ENCODE measurements around the gene ANP32B.
"Not testable (repeated sequence)": the region's sequence is repeated elsewhere in the genome, so short reads cannot be mapped to it uniquely, and the experiment has no call there.

The ANP32B gene

GRCh38 chr9:97958812-97959511, 24.2 kb upstream of the ANP32B start:
- no peak overlapping the region for H3K4me3 ChIP-seq (ENCODE audit: low read depth, low read length)
- no peak for DNase-seq (ENCODE audit: low read depth)
- TF ChIP-seq, protein P1, sequence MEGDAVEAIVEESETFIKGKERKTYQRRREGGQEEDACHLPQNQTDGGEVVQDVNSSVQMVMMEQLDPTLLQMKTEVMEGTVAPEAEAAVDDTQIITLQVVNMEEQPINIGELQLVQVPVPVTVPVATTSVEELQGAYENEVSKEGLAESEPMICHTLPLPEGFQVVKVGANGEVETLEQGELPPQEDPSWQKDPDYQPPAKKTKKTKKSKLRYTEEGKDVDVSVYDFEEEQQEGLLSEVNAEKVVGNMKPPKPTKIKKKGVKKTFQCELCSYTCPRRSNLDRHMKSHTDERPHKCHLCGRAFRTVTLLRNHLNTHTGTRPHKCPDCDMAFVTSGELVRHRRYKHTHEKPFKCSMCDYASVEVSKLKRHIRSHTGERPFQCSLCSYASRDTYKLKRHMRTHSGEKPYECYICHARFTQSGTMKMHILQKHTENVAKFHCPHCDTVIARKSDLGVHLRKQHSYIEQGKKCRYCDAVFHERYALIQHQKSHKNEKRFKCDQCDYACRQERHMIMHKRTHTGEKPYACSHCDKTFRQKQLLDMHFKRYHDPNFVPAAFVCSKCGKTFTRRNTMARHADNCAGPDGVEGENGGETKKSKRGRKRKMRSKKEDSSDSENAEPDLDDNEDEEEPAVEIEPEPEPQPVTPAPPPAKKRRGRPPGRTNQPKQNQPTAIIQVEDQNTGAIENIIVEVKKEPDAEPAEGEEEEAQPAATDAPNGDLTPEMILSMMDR (IDR thresholded peaks at IDR 0.05; ENCODE audit: insufficient read depth, low read depth, low read length, missing control alignments): no peak

- H3K4me3 ChIP-seq (ENCODE audit: low read depth, low read length): no peak overlapping the region
- TF ChIP-seq, protein P1 (IDR thresholded peaks at IDR 0.05; ENCODE audit: insufficient read depth, low read depth, low read length, missing control alignments): no peak
- no peak for DNase-seq (ENCODE audit: low read depth)
Observed at GRCh38 chr9:97959585-97959984, 23.6 kb upstream of the ANP32B start.

GRCh38 chr9:97960678-97961328, 22.3 kb upstream of the ANP32B start:
- H3K4me3 ChIP-seq (ENCODE audit: low read depth, low read length); DNase-seq (ENCODE audit: low read depth): not testable (repeated sequence)

DNA sequence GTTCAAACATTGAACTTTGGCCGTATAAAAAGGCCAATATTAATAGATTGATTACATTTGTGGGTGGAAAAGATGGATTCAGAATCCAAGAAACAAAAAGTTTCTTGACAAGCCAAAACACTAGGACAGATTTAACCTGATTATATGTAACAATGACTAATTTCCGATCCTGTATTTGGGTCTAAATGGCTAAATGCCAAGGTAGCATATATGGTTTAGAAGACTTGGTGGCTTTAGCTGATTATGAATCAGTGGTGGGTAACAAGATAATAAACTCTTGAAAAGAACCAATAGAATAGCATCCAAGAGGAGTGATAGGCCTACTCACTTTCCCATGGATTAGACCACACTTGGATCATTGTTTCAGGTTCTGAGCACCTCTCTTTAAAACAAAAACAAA, 21.8 kb upstream of the ANP32B start:
- DNase-seq (ENCODE audit: low read depth): no peak
- no peak overlapping the region for H3K4me3 ChIP-seq (ENCODE audit: low read depth, low read length)
- TF ChIP-seq, protein P1 (IDR thresholded peaks at IDR 0.05; ENCODE audit: insufficient read depth, low read depth, low read length, missing control alignments): no peak

DNA sequence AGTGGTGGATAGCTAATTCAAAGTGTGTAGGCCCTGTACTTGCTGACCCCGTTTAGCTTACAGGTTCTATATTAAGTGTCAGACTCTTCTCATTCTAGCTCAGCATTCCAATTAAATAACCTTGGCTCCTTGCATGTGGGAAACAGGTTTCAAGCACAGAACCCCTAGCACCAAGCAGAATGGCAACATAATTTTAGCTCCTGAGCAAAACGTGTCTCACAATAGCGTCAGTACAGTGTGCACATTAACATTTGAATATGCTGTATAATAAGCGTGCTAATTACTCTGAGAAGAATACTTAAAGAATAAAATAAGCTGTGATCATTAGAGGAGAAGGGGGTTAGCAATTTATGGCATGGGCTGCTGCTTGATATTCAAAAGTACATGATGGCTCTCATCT, 21.0 kb upstream of the ANP32B start:
- H3K4me3 ChIP-seq (ENCODE audit: low read depth, low read length): no peak overlapping the region
- no peak for DNase-seq (ENCODE audit: low read depth)
- TF ChIP-seq, protein P1 (IDR thresholded peaks at IDR 0.05; ENCODE audit: insufficient read depth, low read depth, low read length, missing control alignments): no peak

DNA sequence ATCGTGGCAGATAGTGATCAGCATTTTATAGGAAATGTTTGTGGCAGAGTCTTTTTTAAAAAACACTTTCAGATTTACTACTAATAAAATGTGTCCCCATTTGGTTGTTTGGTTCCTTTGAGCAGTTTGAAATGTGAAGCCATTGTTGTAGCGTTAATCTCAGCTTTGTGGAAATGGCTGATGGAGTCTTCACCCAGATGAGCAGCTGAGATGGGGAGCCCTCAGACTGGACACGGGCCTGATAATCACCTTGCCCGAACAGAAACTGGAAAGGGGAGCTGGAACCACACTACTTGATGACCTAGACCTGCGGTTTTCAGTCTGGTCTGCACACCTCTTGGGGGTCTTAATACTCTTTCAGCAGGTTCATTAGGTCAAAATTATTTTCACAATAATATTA, 20.6 kb upstream of the ANP32B start:
- H3K4me3 ChIP-seq (ENCODE audit: low read depth, low read length): no peak overlapping the region
- DNase-seq (ENCODE audit: low read depth): no peak

GRCh38 chr9:97963232-97963631, 19.9 kb upstream of the ANP32B start:
- TF ChIP-seq, protein P1 (IDR thresholded peaks at IDR 0.05; ENCODE audit: insufficient read depth, low read depth, low read length, missing control alignments): no peak
- no peak for DNase-seq (ENCODE audit: low read depth)
- H3K4me3 ChIP-seq (ENCODE audit: low read depth, low read length): no peak overlapping the region

More for the DNA sequence above, 20.6 kb upstream of the ANP32B start:
- TF ChIP-seq, protein P1 (IDR thresholded peaks at IDR 0.05; ENCODE audit: insufficient read depth, low read depth, low read length, missing control alignments): no peak

Data from GM12865 (cell line).